Measurements from ENCODE around the gene POR.
"Not testable (repeated sequence)": the region's sequence is repeated elsewhere in the genome, so short reads cannot be mapped to it uniquely, and the experiment has no call there.

POR gene

GRCh38 chr7:76020031-76020714, 105.2 kb downstream of the POR start:
- no peak for DNase-seq (ENCODE audit: low read depth, low spot score)

- no peak for DNase-seq (ENCODE audit: low read depth, low spot score)
These were observed 107.2 kb downstream of the POR start for GRCh38 chr7:76022026-76022780.

GRCh38 chr7:76023002-76023401, 108.0 kb downstream of the POR start:
- DNase-seq (ENCODE audit: low read depth, low spot score): no peak

- not testable (repeated sequence) for DNase-seq (ENCODE audit: low read depth, low spot score)
These were observed 114.7 kb downstream of the POR start for GRCh38 chr7:76029682-76030081.

- no peak for DNase-seq (ENCODE audit: low read depth, low spot score)
These were observed 117.0 kb downstream of the POR start for GRCh38 chr7:76031964-76032363.

All from iPS DF 19.7 (cell line).